ENCODE data around the gene SOX1.

The SOX1 gene

GRCh38 chr13:112059457-112060281 lies 7.3 kb upstream of the SOX1 start:
- DNase-seq, result no peak

- DNase-seq, result no peak
Measured at GRCh38 chr13:112060282-112060830, 6.6 kb upstream of the SOX1 start.

- DNase-seq, result no peak
Measured at GRCh38 chr13:112060899-112061366, 6.0 kb upstream of the SOX1 start.

- no peak for DNase-seq
Measured at GRCh38 chr13:112061367-112062061, 5.4 kb upstream of the SOX1 start.

- no peak for DNase-seq
Measured at GRCh38 chr13:112062072-112062567, 4.8 kb upstream of the SOX1 start.

GRCh38 chr13:112062571-112063570 lies 4.1 kb upstream of the SOX1 start:
- DNase-seq, result no peak

- no peak for DNase-seq
Measured at GRCh38 chr13:112063807-112064206, 3.1 kb upstream of the SOX1 start.

- no peak for DNase-seq
Measured at GRCh38 chr13:112064222-112064621, 2.7 kb upstream of the SOX1 start.

GRCh38 chr13:112065521-112065866 lies 1.5 kb upstream of the SOX1 start:
- no peak for DNase-seq

- DNase-seq, result no peak
Measured at GRCh38 chr13:112065867-112066623, 904 bp upstream of the SOX1 start.

- DNase-seq, result no peak
Measured at GRCh38 chr13:112066624-112067004, 335 bp upstream of the SOX1 start.

- DNase-seq, result no peak
Measured at GRCh38 chr13:112067871-112068539, 1.1 kb downstream of the SOX1 start.

- DNase-seq, result no peak
Measured at GRCh38 chr13:112068540-112069060, 1.7 kb downstream of the SOX1 start.

GRCh38 chr13:112069061-112069844 lies 2.3 kb downstream of the SOX1 start:
- DNase-seq, result no peak

GRCh38 chr13:112069845-112070251 lies 2.9 kb downstream of the SOX1 start:
- DNase-seq, result no peak

GRCh38 chr13:112071102-112071722 lies 4.3 kb downstream of the SOX1 start:
- DNase-seq, result no peak

GRCh38 chr13:112071723-112072533 lies 5.0 kb downstream of the SOX1 start:
- DNase-seq, result no peak

- no peak for DNase-seq
Measured at GRCh38 chr13:112072534-112073244, 5.7 kb downstream of the SOX1 start.

Data from inflammatory macrophage treated with lipopolysaccharide for 1 hour (primary cell).